A549 (cell line): ENCODE results near the gene SETDB1. TPM values are rescaled to one million over a fixed set of nuclear protein-coding genes. Genes with fewer than 3 reads are reported as not detected.

Source experiments
- ATAC-seq, 2 experiments: fragments of 200-7000 bp in 1 of 2; fragments of >200 bp in 1 of 2; cut with Nextera tagmentation in 1 of 2; cut with Tn5 transposase in 1 of 2; 3 replicates each; pipeline versions ENCODE4 v1.8.0 to v1.9.1; 2018 to 2020; ENCODE audit warnings: mild to moderate bottlenecking in 1 of 2, moderate library complexity in 1 of 2
- CTCF ChIA-PET: fragments of 300-600 bp; sonication (Branson Sonifier 250); formaldehyde crosslinking; extraction: SDS; loops from one replicate; lab custom pipeline; 2021; ENCODE audit warnings: antibody characterized with exemption, inconsistent platforms; lab: Yijun Ruan, JAX
- POLR2A ChIA-PET: fragments of 350-600 bp; formaldehyde crosslinking; extraction: SDS; loops from one replicate; lab custom pipeline; 2021; ENCODE audit warnings: antibody characterized with exemption, inconsistent platforms; lab: Yijun Ruan, JAX
- DNase-seq, 2 experiments: peaks; one replicate each; pipeline versions ENCODE4 v3.0.0 to v3.0.0-alpha.2; 2011 to 2016; ENCODE audit warnings: low read depth in 1 of 2, low spot score in 1 of 2
- FAIRE-seq: peaks from 2 replicates; lab custom pipeline; 2011; peaks lifted over from hg19 to GRCh38; lab: Jason Lieb, UNC
- H3K27ac ChIP-seq, 2 experiments: fragments of >200 bp; sonication (Bioruptor Twin); formaldehyde crosslinking; 3 replicates each; pipeline ENCODE4 v1.5.1; 2016 to 2017
- H3K4me1 ChIP-seq: fragments of >200 bp; sonication (Bioruptor Twin); formaldehyde crosslinking; 3 replicates; pipeline ENCODE4 v1.6.1; 2016
- H3K4me2 ChIP-seq: fragments of >200 bp; sonication (Bioruptor Twin); formaldehyde crosslinking; 3 replicates; pipeline ENCODE4 v1.6.1; 2016
- H3K4me3 ChIP-seq: fragments of >200 bp; sonication (Bioruptor Twin); formaldehyde crosslinking; 3 replicates; pipeline ENCODE4 v1.5.1; 2016
- H3K9me3 ChIP-seq: fragments of >200 bp; sonication (Bioruptor Twin); formaldehyde crosslinking; 3 replicates; pipeline ENCODE4 v1.6.1; 2016
- BHLHE40 ChIP-seq: IDR thresholded peaks from 2 replicates; pipeline ENCODE4 v1.6.1; 2012; ENCODE audit warnings: low read depth, low read length, inconsistent platforms
- CHD2 ChIP-seq: fragments of 150-350 bp; IDR thresholded peaks from 2 replicates; pipeline ENCODE4 v1.6.1; 2014; ENCODE audit warnings: low read length; ENCODE audit not compliant: partially characterized antibody
- CHD4 ChIP-seq: fragments of 200-600 bp; sonication (generic); IDR thresholded peaks from 2 replicates; pipeline ENCODE4 v1.6.1; 2016; ENCODE audit warnings: antibody characterized with exemption, mild to moderate bottlenecking, borderline replicate concordance
- ELK1 ChIP-seq: fragments of 150-350 bp; IDR thresholded peaks from 2 replicates; pipeline ENCODE4 v1.6.1; 2014; ENCODE audit warnings: low read depth, mild to moderate bottlenecking, low read length
- ESRRA ChIP-seq: fragments of 150-350 bp; IDR thresholded peaks from 2 replicates; pipeline ENCODE4 v1.6.1; 2014; ENCODE audit warnings: mild to moderate bottlenecking, low read length, borderline replicate concordance
- HDAC2 ChIP-seq: fragments of 200-600 bp; sonication (generic); IDR thresholded peaks from 2 replicates; pipeline ENCODE4 v1.6.1; 2016
- HEYL ChIP-seq: fragments of 250-450 bp; sonication (Bioruptor Pico); IDR thresholded peaks from 2 replicates; pipeline ENCODE4 v1.8.0; 2021; ENCODE audit warnings: mild to moderate bottlenecking, moderate library complexity
- JUN ChIP-seq, 2 experiments: fragments of >200 bp; sonication (Bioruptor Twin); formaldehyde crosslinking; IDR thresholded peaks; 2 replicates in 1 of 2; 3 replicates in 1 of 2; pipeline ENCODE4 v1.6.1; 2016 to 2017
- MYC ChIP-seq: IDR thresholded peaks from 2 replicates; pipeline ENCODE4 v1.6.1; 2012; ENCODE audit warnings: mild to moderate bottlenecking, inconsistent platforms, low read length, improper control_type of control experiment, borderline replicate concordance
- PBX3 ChIP-seq: IDR thresholded peaks from 2 replicates; pipeline ENCODE4 v1.6.1; 2012
- PHF8 ChIP-seq: fragments of 200-600 bp; sonication (generic); IDR thresholded peaks from 2 replicates; pipeline ENCODE4 v1.6.1; 2016; ENCODE audit warnings: low read depth, mild to moderate bottlenecking, antibody characterized with exemption, moderate library complexity, borderline replicate concordance
- POLR2A ChIP-seq: IDR thresholded peaks from 2 replicates; pipeline ENCODE4 v1.6.1; 2012; ENCODE audit warnings: mild to moderate bottlenecking, low read length
- POLR2AphosphoS2 ChIP-seq: conservative IDR thresholded peaks from 2 replicates; pipeline ENCODE4 v1.6.1; 2012; ENCODE audit warnings: low read length, improper control_type of control experiment, inconsistent platforms
- REST ChIP-seq: fragments of 200-600 bp; sonication (generic); IDR thresholded peaks from 2 replicates; pipeline ENCODE4 v1.6.1; 2016; ENCODE audit warnings: antibody characterized with exemption, mild to moderate bottlenecking, moderate library complexity
- RNF2 ChIP-seq: fragments of 200-600 bp; sonication (generic); IDR thresholded peaks from 2 replicates; pipeline ENCODE4 v1.6.1; 2016; ENCODE audit warnings: low read depth, mild to moderate bottlenecking, antibody characterized with exemption, moderate library complexity, borderline replicate concordance
- USF2 ChIP-seq: fragments of 450-650 bp; IDR thresholded peaks from 2 replicates; pipeline ENCODE4 v1.6.1; 2014; ENCODE audit warnings: antibody characterized with exemption
- ZC3H11A ChIP-seq: fragments of 450-650 bp; IDR thresholded peaks from 2 replicates; pipeline ENCODE4 v1.6.1; 2014; ENCODE audit warnings: antibody characterized with exemption, mild to moderate bottlenecking
- ZSCAN20 ChIP-seq: fragments of 250-450 bp; sonication (Bioruptor Pico); IDR thresholded peaks from 2 replicates; pipeline ENCODE4 v1.8.0; 2022; ENCODE audit warnings: mild to moderate bottlenecking, moderate library complexity
- WGBS: methylation state at CpG from one replicate; pipeline ENCODE4 v1.1.6; 2017; ENCODE audit errors: missing lambda C conversion rate; 5-methylcytosine and 5-hydroxymethylcytosine counted together
- polyA plus RNA-seq, 4 experiments: library from polyadenylated mRNA; depleted of rRNA in 3 of 4; stranded (reverse); fragments of >200 nt; fragmentation: RNase III in 1 of 4; extraction: RNeasy Plus Mini Kit Qiagen cat#74134 plus additional on column Dnase treatment in 1 of 4; gene quantifications; 2 replicates in 3 of 4; 3 replicates in 1 of 4; pipeline ENCODE4 v1.2.3, GENCODE V29; 2011 to 2017

The SETDB1 gene
- polyA plus RNA-seq, 2 of the 4 experiments (the other 2 are of a cell fraction) = 25.1 to 56.9 TPM

- Histone ChIP-seq H3K27ac (no peak overlapping the region), H3K4me2 (no peak overlapping the region), H3K4me3 (no peak overlapping the region), H3K9me3 (peaks cover 9% of the 10 kb centered on the region), H3K4me1 (no peaks in the 10 kb centered on the region)
- 46% methylated on average over 2 of the region's 2 CpGs for WGBS
- FAIRE-seq (no peak), DNase-seq (no peak), ATAC-seq (no peak)
- ChIA-PET CTCF (interaction anchor here (1.7 kb wide), 1 partner anchor 16 kb away, joined by 9 read pairs; no protein-coding TSS in a partner anchor), POLR2A (no interaction called here)
- TF ChIP-seq ESRRA (no peak), HDAC2 (no peak), USF2 (no peak)
Measured at GRCh38 chr1:150906813-150907212, 19.4 kb upstream of the SETDB1 start.

GRCh38 chr1:150909585-150910180 lies 16.5 kb upstream of the SETDB1 start:
- TF ChIP-seq PHF8 (no peak), JUN (IDR thresholded peaks at IDR 0.05) (no peak), RNF2 (no peak), HDAC2 (no peak), CHD2 (no peak), CHD4 (no peak), POLR2AphosphoS2 (no peak), HEYL (CRISPR knock-in tag) (no peak), POLR2A (no peak), ZSCAN20 (CRISPR knock-in tag) (no peak), MYC (no peak), BHLHE40 (no peak), REST (no peak), ELK1 (no peak), ZC3H11A (no peak), PBX3 (no peak)
- Histone ChIP-seq H3K4me1 (no peaks in the 10 kb centered on the region), H3K4me2 (no peak overlapping the region), H3K4me3 (no peak overlapping the region), H3K27ac (no peak overlapping the region), H3K9me3 (peaks cover 9% of the 10 kb centered on the region)
- CTCF ChIA-PET = interaction anchor here (0.6 kb wide), 1 partner anchor 36 kb away, joined by 3 read pairs; no protein-coding TSS in a partner anchor
- ATAC-seq (no peak), DNase-seq (no peak), FAIRE-seq (no peak)
- 60% methylated on average over 4 of the region's 4 CpGs for WGBS
- POLR2A ChIA-PET = interaction anchor here (0.6 kb wide), 1 partner anchor 199 kb away, joined by 3 read pairs; no protein-coding TSS in a partner anchor
